NOMO-1 treated with dmso at 0.1 percent for 144 hours (cell line): ENCODE data around the gene NARF.
"Not testable (repeated sequence)": the region's sequence is repeated elsewhere in the genome, so short reads cannot be mapped to it uniquely, and the experiment has no call there.

Experiments used
- DNase-seq: peaks from one replicate; lab custom pipeline; 2025; ENCODE audit not compliant: unreplicated experiment; lab: John Stamatoyannopoulos, UW

The NARF gene

GRCh38 chr17:82445542-82445941 lies 13.0 kb upstream of the NARF start:
- no peak for DNase-seq

- no peak for DNase-seq
Measured at GRCh38 chr17:82446124-82446523, 12.4 kb upstream of the NARF start.

GRCh38 chr17:82446649-82447048 lies 11.9 kb upstream of the NARF start:
- DNase-seq, result no peak

- no peak for DNase-seq
Measured at GRCh38 chr17:82447876-82448275, 10.7 kb upstream of the NARF start.

- DNase-seq, result peak; percentile 65
Measured at GRCh38 chr17:82449131-82449882, 9.2 kb upstream of the NARF start.

GRCh38 chr17:82449883-82450356 lies 8.6 kb upstream of the NARF start:
- DNase-seq, result no peak

- peak; percentile 82 for DNase-seq
Measured at GRCh38 chr17:82450357-82451106, 8.0 kb upstream of the NARF start, which contains the start of gene CYBC1. Gene CYBC1 (minus strand): TSS chr17:82450752. CDS start chr17:82449254, 1,498 bp downstream.

- DNase-seq, result no peak
Measured at GRCh38 chr17:82452162-82452561, 6.4 kb upstream of the NARF start.

- not testable (repeated sequence) for DNase-seq
Measured at GRCh38 chr17:82453151-82453550, 5.4 kb upstream of the NARF start.

GRCh38 chr17:82453706-82454105 lies 4.8 kb upstream of the NARF start:
- not testable (repeated sequence) for DNase-seq

- DNase-seq, result no peak
Measured at GRCh38 chr17:82457073-82457928, 1.2 kb upstream of the NARF start.

- DNase-seq, result peak; percentile 75
Measured at GRCh38 chr17:82457929-82458178, 687 bp upstream of the NARF start.

- no peak for DNase-seq
Measured at GRCh38 chr17:82458885-82459424, 414 bp downstream of the NARF start.

- DNase-seq, result not testable (repeated sequence)
Measured at GRCh38 chr17:82459936-82460335, 1.4 kb downstream of the NARF start.

- DNase-seq, result no peak
Measured at GRCh38 chr17:82461827-82462524, 3.4 kb downstream of the NARF start.

GRCh38 chr17:82463391-82463790 lies 4.8 kb downstream of the NARF start:
- no peak for DNase-seq

GRCh38 chr17:82463925-82464566 lies 5.5 kb downstream of the NARF start:
- no peak for DNase-seq

- no peak for DNase-seq
Measured at GRCh38 chr17:82464567-82464929, 6.0 kb downstream of the NARF start.

GRCh38 chr17:82465023-82465603 lies 6.6 kb downstream of the NARF start:
- no peak for DNase-seq

GRCh38 chr17:82468692-82469091 lies 10.2 kb downstream of the NARF start:
- no peak for DNase-seq
